PFSK-1 (cell line): ENCODE data around the gene CEMIP2.

Experiments
- FOXP2 ChIP-seq: optimal IDR thresholded peaks from 2 replicates; pipeline ENCODE3; 2011; ENCODE audit warnings: borderline replicate concordance, control low read depth, inconsistent platforms; ENCODE audit not compliant: insufficient read depth; ENCODE audit errors: extremely low read length, extremely low read depth
- POLR2AphosphoS5 ChIP-seq: IDR thresholded peaks from 2 replicates; pipeline ENCODE4 v1.6.1; 2012; ENCODE audit warnings: low read depth, mild to moderate bottlenecking, control low read depth, low read length, moderate library complexity
- REST ChIP-seq, 2 experiments: IDR thresholded peaks; 2 replicates each; pipeline versions ENCODE4 v1.6.1 to v1.8.0; 2011 to 2012; ENCODE audit warnings: low read depth in 2 of 2, low read length in 2 of 2, control low read depth in 1 of 2, inconsistent platforms in 1 of 2, mild to moderate bottlenecking in 1 of 2, moderate library complexity in 1 of 2; ENCODE audit not compliant: insufficient read depth in 1 of 2
- SIN3A ChIP-seq: IDR thresholded peaks from 2 replicates; pipeline ENCODE4 v1.6.1; 2012; ENCODE audit warnings: mild to moderate bottlenecking, low read length, moderate library complexity, borderline replicate concordance; ENCODE audit not compliant: insufficient read depth
- TAF1 ChIP-seq: IDR thresholded peaks from 2 replicates; pipeline ENCODE4 v1.6.1; 2012; ENCODE audit warnings: low read length, control low read depth, borderline replicate concordance; ENCODE audit not compliant: insufficient read depth

The CEMIP2 gene

DNA sequence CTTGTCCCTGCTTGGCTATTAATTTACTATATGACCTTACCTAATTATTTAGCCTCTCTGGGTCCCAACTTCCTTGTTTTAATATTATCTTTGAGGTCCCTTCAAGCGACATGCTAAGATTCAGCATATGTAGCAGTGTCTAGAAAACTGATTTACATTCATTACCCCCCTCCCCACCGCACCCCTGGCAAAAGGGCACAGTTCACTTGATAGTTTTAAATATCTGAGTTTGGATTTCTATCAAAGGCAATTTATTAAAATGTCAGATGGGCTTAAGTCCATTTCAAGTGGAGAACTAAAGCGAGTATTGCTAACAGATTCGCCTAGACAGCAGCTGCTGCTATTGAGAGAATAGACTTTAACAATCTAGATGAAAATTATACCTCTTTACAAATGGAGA is 3.9 kb downstream of the CEMIP2 start:
- TF ChIP-seq TAF1 (no peak), FOXP2 (no peak), SIN3A (no peak)

DNA sequence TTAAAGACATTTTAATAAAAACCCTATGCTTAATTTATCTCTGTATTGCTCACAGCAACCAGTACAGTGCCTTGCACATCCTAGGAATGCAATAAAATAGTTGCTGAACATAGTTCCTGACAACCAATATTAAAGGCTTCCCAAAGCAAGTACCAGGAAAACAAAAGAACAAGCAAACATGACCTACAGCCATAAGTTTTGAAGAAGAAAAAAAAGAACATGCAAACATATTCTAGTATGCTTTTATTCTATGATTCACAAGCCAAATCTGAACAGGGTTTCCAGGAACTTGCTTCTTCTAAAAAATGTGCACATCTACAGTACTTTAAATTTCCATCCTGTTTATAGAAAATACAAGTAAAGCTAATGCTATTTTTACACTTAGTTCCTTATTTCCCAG is 4.5 kb downstream of the CEMIP2 start:
- TF ChIP-seq POLR2AphosphoS5 (no peak), TAF1 (no peak), REST (IDR thresholded peaks at IDR 0.05; ENCODE audit: insufficient read depth in 1 of 2, low read depth in 2 of 2, low read length in 2 of 2) (no peak), SIN3A (no peak), FOXP2 (no peak)

GRCh38 chr9:71762900-71763653 is 5.2 kb downstream of the CEMIP2 start:
- no peak for TF ChIP-seq REST (IDR thresholded peaks at IDR 0.05; ENCODE audit: insufficient read depth in 1 of 2, low read depth in 2 of 2, low read length in 2 of 2)
- TF ChIP-seq TAF1 = no peak
- no peak for TF ChIP-seq POLR2AphosphoS5
- TF ChIP-seq SIN3A = no peak
- TF ChIP-seq FOXP2 = no peak

GRCh38 chr9:71761938-71762353 is 6.4 kb downstream of the CEMIP2 start:
- TF ChIP-seq TAF1 (no peak), FOXP2 (no peak), REST (IDR thresholded peaks at IDR 0.05; ENCODE audit: insufficient read depth in 1 of 2, low read depth in 2 of 2, low read length in 2 of 2) (no peak), POLR2AphosphoS5 (no peak), SIN3A (no peak)

GRCh38 chr9:71760901-71761300 is 7.4 kb downstream of the CEMIP2 start:
- TF ChIP-seq FOXP2 (no peak), SIN3A (no peak), REST (IDR thresholded peaks at IDR 0.05; ENCODE audit: insufficient read depth in 1 of 2, low read depth in 2 of 2, low read length in 2 of 2) (no peak), POLR2AphosphoS5 (no peak), TAF1 (no peak)
